Effector memory CD4-positive, alpha-beta T cell (primary cell): ENCODE measurements around the gene SOX11.
"Not testable (repeated sequence)": the region's sequence is repeated elsewhere in the genome, so short reads cannot be mapped to it uniquely, and the experiment has no call there.

Experiments used
- DNase-seq, 3 donors: peaks; one replicate each; pipeline ENCODE4 v3.0.0-alpha.2; 2020
- H3K27ac ChIP-seq: 2 replicates; pipeline ENCODE4 v1.7.0; 2013; ENCODE audit warnings: mild to moderate bottlenecking, low read length, moderate library complexity; ENCODE audit not compliant: insufficient read depth, poor library complexity, severe bottlenecking
- H3K27me3 ChIP-seq: replicated peaks from 2 replicates; pipeline ENCODE4 v1.7.0; 2013; ENCODE audit warnings: mild to moderate bottlenecking, low read length; ENCODE audit not compliant: insufficient read depth, control insufficient read depth, poor library complexity, severe bottlenecking
- H3K36me3 ChIP-seq: 2 replicates; pipeline ENCODE4 v1.7.0; 2013; ENCODE audit warnings: mild to moderate bottlenecking, low read length, moderate library complexity; ENCODE audit not compliant: control insufficient read depth, insufficient read depth
- H3K4me1 ChIP-seq: 2 replicates; pipeline ENCODE4 v1.7.0; 2013; ENCODE audit warnings: low read length, mild to moderate bottlenecking; ENCODE audit not compliant: control insufficient read depth, insufficient read depth, poor library complexity, severe bottlenecking
- H3K4me3 ChIP-seq: 2 replicates; pipeline ENCODE4 v1.7.0; 2013; ENCODE audit warnings: low read length, low read depth, mild to moderate bottlenecking; ENCODE audit not compliant: insufficient read depth, poor library complexity, severe bottlenecking
- H3K9me3 ChIP-seq: 2 replicates; pipeline ENCODE4 v1.7.0; 2013; ENCODE audit warnings: mild to moderate bottlenecking, low read length, moderate library complexity; ENCODE audit not compliant: control insufficient read depth
- total RNA-seq, 3 donors: gene quantifications; one replicate each; lab custom pipeline; 2026; lab: John Stamatoyannopoulos, UW

SOX11 gene
- total RNA-seq: 0 reads per million in 3 donors

DNA sequence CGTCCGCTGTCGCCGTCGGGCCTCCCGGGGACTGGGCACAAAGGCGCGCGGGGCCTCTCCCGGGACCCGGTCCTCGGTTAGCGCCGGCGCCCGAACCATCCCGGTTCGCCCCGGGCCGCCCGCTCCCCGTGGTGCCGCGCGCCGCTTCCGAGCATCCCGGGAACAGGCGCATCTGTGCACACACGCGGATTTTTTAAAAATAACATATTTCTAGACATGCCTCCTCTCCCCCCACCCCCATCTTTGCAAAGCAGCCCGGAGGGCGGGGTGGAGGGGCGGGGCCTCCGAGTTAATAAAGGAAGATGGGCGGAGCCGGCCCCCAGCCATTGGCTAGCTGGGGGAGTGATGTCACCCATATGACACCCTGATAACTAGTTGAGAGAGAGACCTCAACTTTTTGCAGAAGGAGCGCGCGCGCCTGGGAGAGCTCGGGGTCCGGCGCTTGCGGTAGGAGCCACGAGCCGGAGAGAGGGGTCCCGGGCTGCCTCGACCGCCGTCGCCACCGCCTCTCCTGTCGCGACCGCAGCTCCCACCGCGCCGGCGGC, at the start of gene SOX11:
Gene SOX11 (plus strand): TSS at position 400 of the 545 bp plus-strand sequence. CDS start 338 bp downstream, outside the sequence.
- DNase-seq: no peak
- Histone ChIP-seq H3K9me3 (no peaks in the 10 kb centered on the region), H3K36me3 (no peaks in the 10 kb centered on the region), H3K4me1 (no peaks in the 10 kb centered on the region), H3K27ac (no peak within 1 kb of the TSS), H3K27me3 (peaks cover 4% of the 10 kb centered on the region), H3K4me3 (no peak within 1 kb of the TSS)

DNA sequence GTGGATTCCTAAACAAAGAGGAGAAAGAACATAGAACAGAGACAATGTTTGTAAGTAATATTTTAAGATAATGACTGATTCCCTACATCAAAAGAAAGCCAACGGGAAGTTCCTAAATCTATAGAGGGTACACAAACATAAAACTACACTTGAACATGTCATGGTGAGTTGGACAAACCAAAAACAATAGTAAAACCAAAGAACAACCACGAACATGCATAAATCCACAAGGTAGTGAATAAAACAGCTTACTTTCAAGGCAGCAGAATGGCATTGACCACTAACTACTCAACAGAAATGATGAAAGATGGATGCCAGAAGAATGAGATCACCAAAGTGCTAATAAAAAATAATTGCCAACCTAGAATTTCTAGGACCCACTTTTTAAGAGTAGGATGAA, 39.5 kb upstream of the SOX11 start:
- not testable (repeated sequence) for H3K4me3 ChIP-seq, H3K4me1 ChIP-seq, H3K27me3 ChIP-seq, H3K36me3 ChIP-seq, H3K27ac ChIP-seq, DNase-seq, H3K9me3 ChIP-seq

DNA sequence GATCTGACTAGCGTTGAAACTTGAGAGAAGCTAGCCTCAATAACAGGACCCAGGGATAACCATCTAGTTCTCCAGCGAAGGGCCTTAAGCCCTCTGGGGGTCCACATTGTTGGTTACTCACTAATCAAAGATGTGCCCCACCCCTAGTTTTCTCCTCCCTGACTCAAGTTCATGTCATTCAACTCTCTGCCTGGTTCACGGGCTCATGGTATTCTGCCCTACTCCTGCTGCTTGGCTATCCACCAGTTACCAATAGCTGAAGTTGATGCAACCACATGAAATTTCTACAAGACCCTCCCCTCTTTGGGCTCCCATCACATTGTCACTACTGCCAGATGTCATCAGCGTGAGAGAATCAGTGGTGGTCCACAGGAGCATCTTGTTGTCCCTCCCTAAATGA, 38.4 kb upstream of the SOX11 start:
- H3K27ac ChIP-seq, DNase-seq, H3K36me3 ChIP-seq, H3K27me3 ChIP-seq, H3K4me3 ChIP-seq, H3K9me3 ChIP-seq, H3K4me1 ChIP-seq: not testable (repeated sequence)

DNA sequence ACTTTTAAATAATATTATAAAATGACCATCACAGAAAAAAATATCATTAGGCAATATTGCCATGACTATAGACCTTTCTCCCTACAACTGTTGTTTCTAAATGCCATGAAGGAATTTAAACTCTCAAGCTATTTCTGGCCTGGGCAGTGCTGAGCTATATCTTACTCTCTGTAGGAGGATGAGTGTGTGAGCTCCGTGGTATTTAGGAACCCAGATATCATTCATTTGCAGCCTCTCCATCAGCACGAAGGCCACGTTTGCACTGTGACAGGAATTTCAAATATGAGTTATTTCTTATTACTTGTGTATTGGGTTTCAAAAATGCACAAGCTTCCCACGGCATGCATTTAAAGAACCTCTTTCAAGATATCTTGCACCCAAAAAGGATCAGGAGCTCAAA, 35.0 kb upstream of the SOX11 start:
- Histone ChIP-seq H3K9me3 (no peaks in the 10 kb centered on the region), H3K4me3 (no peak overlapping the region), H3K27me3 (no peaks in the 10 kb centered on the region), H3K27ac (no peak overlapping the region), H3K36me3 (no peaks in the 10 kb centered on the region), H3K4me1 (no peaks in the 10 kb centered on the region)
- DNase-seq: no peak

DNA sequence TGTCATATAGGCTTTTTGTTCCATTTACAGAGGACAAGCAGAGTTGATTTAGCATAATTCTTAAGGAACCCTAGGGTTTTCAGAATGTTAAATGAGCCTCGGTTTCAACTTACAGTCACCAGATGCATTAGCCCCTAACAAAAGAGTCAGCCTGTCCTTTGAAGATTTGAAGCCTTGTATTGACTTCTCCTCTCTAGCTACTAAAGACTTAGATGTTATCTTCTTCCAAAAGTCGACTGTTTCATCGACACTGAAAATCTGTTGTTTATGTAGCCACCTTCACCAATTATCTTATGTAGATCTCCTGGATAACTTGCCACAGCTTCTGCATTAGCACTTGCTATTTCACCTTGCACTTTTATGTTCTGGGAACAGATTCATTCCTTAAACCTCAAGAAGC, 31.6 kb upstream of the SOX11 start:
- DNase-seq: no peak
- Histone ChIP-seq H3K4me1 (no peaks in the 10 kb centered on the region), H3K36me3 (no peaks in the 10 kb centered on the region), H3K27me3 (no peaks in the 10 kb centered on the region), H3K27ac (no peak overlapping the region), H3K4me3 (no peak overlapping the region), H3K9me3 (no peaks in the 10 kb centered on the region)

DNA sequence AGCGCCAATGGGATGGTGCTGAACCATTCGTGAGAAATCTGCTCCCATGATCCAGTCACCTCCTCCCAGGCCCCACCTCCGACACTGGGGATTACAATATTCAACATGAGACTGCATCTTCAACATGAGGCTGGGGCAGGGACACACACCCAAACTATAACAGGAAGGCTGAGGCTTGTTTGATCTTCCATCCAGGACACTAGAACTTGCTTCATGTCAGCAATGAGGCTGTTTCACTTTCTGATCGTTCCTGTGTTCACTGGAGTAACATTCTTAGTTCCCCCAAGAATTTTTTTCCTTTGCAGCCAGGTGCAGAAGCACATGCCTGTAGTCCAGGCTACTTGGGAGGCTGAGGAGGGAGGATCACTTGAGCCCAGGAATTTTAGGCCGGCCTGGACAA, 30.8 kb upstream of the SOX11 start:
- H3K4me3 ChIP-seq: no peak overlapping the region
- H3K27me3 ChIP-seq: no peaks in the 10 kb centered on the region
- DNase-seq: no peak
- no peaks in the 10 kb centered on the region for H3K36me3 ChIP-seq
- H3K27ac ChIP-seq: no peak overlapping the region
- H3K9me3 ChIP-seq: no peaks in the 10 kb centered on the region
- no peaks in the 10 kb centered on the region for H3K4me1 ChIP-seq

DNA sequence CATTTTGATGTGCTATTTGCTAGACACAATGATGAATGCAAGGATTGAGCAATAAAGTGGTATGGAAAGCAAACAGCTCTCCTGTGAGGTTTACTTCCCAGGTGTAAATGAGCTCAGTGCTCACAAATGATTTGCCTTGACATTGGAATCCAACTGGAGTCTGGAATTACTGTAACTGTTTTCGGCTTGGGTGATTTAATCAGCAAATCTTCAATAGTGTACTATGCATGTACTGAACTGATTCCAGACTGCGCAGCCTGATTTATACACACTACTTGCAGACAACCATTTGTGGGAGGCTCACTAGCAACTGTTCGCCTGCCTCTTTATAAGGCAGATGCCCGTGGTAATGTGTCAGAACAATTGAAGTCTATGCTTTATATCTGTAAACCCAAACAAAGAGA, 27.9 kb upstream of the SOX11 start:
- no peaks in the 10 kb centered on the region for H3K9me3 ChIP-seq
- H3K4me1 ChIP-seq: no peaks in the 10 kb centered on the region
- H3K4me3 ChIP-seq: no peak overlapping the region
- no peaks in the 10 kb centered on the region for H3K36me3 ChIP-seq
- no peak for DNase-seq
- no peaks in the 10 kb centered on the region for H3K27me3 ChIP-seq
- no peak overlapping the region for H3K27ac ChIP-seq

DNA sequence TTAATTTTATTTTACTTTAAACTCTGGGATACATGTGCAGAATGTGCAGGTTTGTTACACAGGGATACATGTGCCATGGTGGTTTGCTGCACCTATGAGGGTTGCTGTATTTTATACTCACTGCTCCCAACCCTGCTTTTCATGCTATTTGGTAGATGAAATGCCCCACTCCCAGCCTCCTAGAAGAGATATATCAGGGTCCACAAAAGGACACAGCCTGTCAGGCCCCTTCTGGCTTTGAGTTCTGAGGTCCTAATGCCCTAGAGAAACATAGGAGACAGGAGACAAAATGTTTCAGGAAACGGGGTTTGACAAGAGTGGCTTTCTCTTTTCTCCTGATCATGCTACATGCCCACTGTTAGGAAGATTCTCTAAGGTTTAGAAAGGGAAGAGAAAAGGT, 27.1 kb upstream of the SOX11 start:
- Histone ChIP-seq H3K36me3 (no peaks in the 10 kb centered on the region), H3K9me3 (no peaks in the 10 kb centered on the region), H3K4me3 (no peak overlapping the region), H3K4me1 (no peaks in the 10 kb centered on the region), H3K27ac (no peak overlapping the region), H3K27me3 (no peaks in the 10 kb centered on the region)
- no peak for DNase-seq

DNA sequence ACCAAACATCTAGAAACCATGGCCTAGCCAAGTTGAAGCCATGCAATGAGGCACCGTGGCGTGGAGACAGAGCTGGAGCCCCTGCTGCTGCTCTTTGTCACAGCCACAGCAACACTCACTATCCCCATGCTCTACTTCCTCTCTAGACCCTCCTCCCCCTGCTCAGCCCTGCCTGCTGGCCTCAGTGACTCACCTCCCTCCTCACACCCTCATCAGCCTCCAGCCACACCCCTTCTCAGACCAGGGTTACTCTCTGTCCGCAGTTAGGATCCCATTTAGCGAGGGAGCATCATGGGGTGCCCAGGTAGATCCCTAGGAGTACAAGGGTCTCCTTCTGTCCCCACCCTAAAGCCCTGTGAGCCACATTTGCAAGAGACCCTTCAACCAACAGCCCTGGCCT, 25.4 kb upstream of the SOX11 start:
- Histone ChIP-seq H3K4me1 (no peaks in the 10 kb centered on the region), H3K27me3 (no peaks in the 10 kb centered on the region), H3K27ac (no peak overlapping the region), H3K9me3 (no peaks in the 10 kb centered on the region), H3K36me3 (no peaks in the 10 kb centered on the region), H3K4me3 (no peak overlapping the region)
- DNase-seq: no peak

DNA sequence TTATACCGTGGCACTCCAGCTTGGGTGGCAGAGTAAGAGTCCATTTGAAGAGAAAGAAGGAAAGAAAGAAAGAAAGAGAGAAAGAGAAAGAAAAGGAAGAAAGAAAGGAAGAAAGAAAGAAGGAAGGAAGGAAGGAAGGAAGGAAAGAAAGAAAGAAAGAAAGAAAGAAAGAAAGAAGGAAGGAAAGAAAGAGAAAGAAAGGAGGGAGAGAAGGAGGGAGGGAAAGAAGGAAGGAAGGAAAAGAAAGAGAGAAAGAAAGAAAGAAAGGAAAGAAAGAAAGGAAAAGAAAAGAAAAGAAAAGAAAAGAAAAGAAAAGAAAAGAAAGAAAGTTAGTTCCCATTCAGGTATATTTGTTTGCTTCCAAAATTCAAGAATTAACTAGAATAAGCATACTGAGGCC, 24.5 kb upstream of the SOX11 start:
- DNase-seq, H3K4me3 ChIP-seq, H3K27me3 ChIP-seq, H3K9me3 ChIP-seq, H3K4me1 ChIP-seq, H3K27ac ChIP-seq, H3K36me3 ChIP-seq: not testable (repeated sequence)
